WERI-Rb-1 (cell line): ENCODE data around the gene NET1.

Experiments
- DNase-seq: peaks from one replicate; pipeline ENCODE4 v3.0.0-alpha.2; 2020
- H3K27ac ChIP-seq: fragments of 250-450 bp; sonication (Bioruptor Pico); 2 replicates; pipeline ENCODE4 v1.5.1; 2020; ENCODE audit warnings: mild to moderate bottlenecking, moderate library complexity
- H3K27me3 ChIP-seq: fragments of 250-450 bp; sonication (Bioruptor Pico); 2 replicates; pipeline ENCODE4 v1.5.1; 2021; ENCODE audit warnings: mild to moderate bottlenecking, low read depth, moderate library complexity; ENCODE audit not compliant: insufficient read depth, severe bottlenecking
- H3K36me3 ChIP-seq: fragments of 250-450 bp; sonication (Bioruptor Pico); 2 replicates; pipeline ENCODE4 v1.5.1; 2020; ENCODE audit warnings: mild to moderate bottlenecking, moderate library complexity
- H3K4me3 ChIP-seq: 2 replicates; pipeline ENCODE4 v1.5.1; 2011; ENCODE audit warnings: low read depth, mild to moderate bottlenecking, control low read depth, low read length
- H3K9me3 ChIP-seq: fragments of 250-450 bp; sonication (Bioruptor Pico); 2 replicates; pipeline ENCODE4 v1.5.1; 2021; ENCODE audit warnings: mild to moderate bottlenecking, moderate library complexity; ENCODE audit not compliant: severe bottlenecking
- CTCF ChIP-seq: IDR thresholded peaks from 2 replicates; pipeline ENCODE4 v1.5.1; 2011; ENCODE audit warnings: low read depth, mild to moderate bottlenecking, control low read depth, inconsistent platforms, low read length

Gene NET1

GRCh38 chr10:5493691-5494090 is 81.3 kb downstream of the NET1 start:
- no peak for TF ChIP-seq CTCF
- Histone ChIP-seq H3K9me3 (no peaks in the 10 kb centered on the region), H3K27ac (no peak overlapping the region), H3K4me3 (no peak overlapping the region), H3K36me3 (no peaks in the 10 kb centered on the region), H3K27me3 (no peaks in the 10 kb centered on the region)
- DNase-seq: no peak

GRCh38 chr10:5494611-5495010 is 82.3 kb downstream of the NET1 start:
- no peaks in the 10 kb centered on the region for H3K27me3 ChIP-seq
- H3K4me3 ChIP-seq: no peak overlapping the region
- no peaks in the 10 kb centered on the region for H3K9me3 ChIP-seq
- TF ChIP-seq CTCF: no peak
- DNase-seq: no peak
- no peaks in the 10 kb centered on the region for H3K36me3 ChIP-seq
- no peak overlapping the region for H3K27ac ChIP-seq

- no peaks in the 10 kb centered on the region for H3K27me3 ChIP-seq
- no peak overlapping the region for H3K4me3 ChIP-seq
- H3K27ac ChIP-seq: no peak overlapping the region
- no peaks in the 10 kb centered on the region for H3K9me3 ChIP-seq
- no peak for TF ChIP-seq CTCF
- DNase-seq: no peak
- H3K36me3 ChIP-seq: no peaks in the 10 kb centered on the region
These were observed 84.2 kb downstream of the NET1 start for GRCh38 chr10:5496261-5497250.

GRCh38 chr10:5497289-5497688 is 84.9 kb downstream of the NET1 start:
- Histone ChIP-seq H3K27me3 (no peaks in the 10 kb centered on the region), H3K27ac (no peak overlapping the region), H3K36me3 (no peaks in the 10 kb centered on the region), H3K4me3 (no peak overlapping the region), H3K9me3 (no peaks in the 10 kb centered on the region)
- no peak for DNase-seq
- TF ChIP-seq CTCF: no peak

GRCh38 chr10:5497948-5498730 is 85.8 kb downstream of the NET1 start:
- no peak for TF ChIP-seq CTCF
- H3K4me3 ChIP-seq: no peak overlapping the region
- no peaks in the 10 kb centered on the region for H3K36me3 ChIP-seq
- no peaks in the 10 kb centered on the region for H3K9me3 ChIP-seq
- no peaks in the 10 kb centered on the region for H3K27me3 ChIP-seq
- no peak for DNase-seq
- H3K27ac ChIP-seq: no peak overlapping the region
